Endothelial cell of umbilical vein (primary cell): Measurements from ENCODE around the gene SUMF1. TPM values are rescaled to one million over a fixed set of nuclear protein-coding genes. Genes with fewer than 3 reads are reported as not detected.

Source experiments
- BruUV-seq: library from RNA; stranded (reverse); fragments of 400-500 nt; replicated peaks from 2 replicates; lab custom pipeline; 2021; lab: Mats Ljungman, UMichigan
- CTCF ChIA-PET: fragments of 300-600, 350-600 bp; sonication (Branson Sonifier 250); formaldehyde crosslinking; loops from one replicate; lab custom pipeline; 2021; ENCODE audit warnings: antibody characterized with exemption, inconsistent platforms; lab: Charles Lee
- POLR2A ChIA-PET: fragments of 300-600, 350-600 bp; sonication (Branson Sonifier 250); formaldehyde crosslinking; loops from one replicate; lab custom pipeline; 2021; ENCODE audit warnings: antibody characterized with exemption, inconsistent platforms; lab: Charles Lee
- DNase-seq: peaks from one replicate; pipeline ENCODE4 v3.0.0-alpha.2; 2011; ENCODE audit warnings: low read depth, low spot score
- FAIRE-seq: peaks from 2 replicates; lab custom pipeline; 2011; peaks lifted over from hg19 to GRCh38; lab: Jason Lieb, UNC
- H2AFZ ChIP-seq: 2 replicates; pipeline ENCODE4 v1.6.0; 2012; ENCODE audit warnings: low read depth, low read length, control low read depth, inconsistent platforms
- H3K27ac ChIP-seq: 2 replicates; pipeline ENCODE4 v1.5.1; 2011; ENCODE audit warnings: low read depth, mild to moderate bottlenecking, control low read depth, low read length, moderate library complexity; ENCODE audit not compliant: insufficient read depth
- H3K27me3 ChIP-seq, 2 experiments: 2 replicates each; pipeline versions ENCODE4 v1.6.0 to v1.6.1; 2011; ENCODE audit warnings: low read length in 2 of 2, mixed read lengths in 1 of 2; ENCODE audit not compliant: control insufficient read depth in 2 of 2, insufficient read depth in 2 of 2
- H3K36me3 ChIP-seq, 2 experiments: 2 replicates in 1 of 2; 3 replicates in 1 of 2; pipeline ENCODE4 v1.5.1; 2011; ENCODE audit warnings: low read length in 2 of 2, mild to moderate bottlenecking in 1 of 2, moderate library complexity in 1 of 2; ENCODE audit not compliant: control insufficient read depth in 2 of 2, insufficient read depth in 2 of 2; ENCODE audit errors: extremely low read depth in 1 of 2
- H3K4me1 ChIP-seq: 3 replicates; pipeline ENCODE4 v1.5.1; 2011; ENCODE audit warnings: mild to moderate bottlenecking, low read length; ENCODE audit not compliant: control insufficient read depth, insufficient read depth; ENCODE audit errors: extremely low read depth
- H3K4me2 ChIP-seq: 2 replicates; pipeline ENCODE4 v1.6.1; 2011; ENCODE audit warnings: low read length, control low read depth, mixed read lengths; ENCODE audit not compliant: insufficient read depth
- H3K4me3 ChIP-seq, 3 experiments: fragments of 200-600 bp in 1 of 3; sonication (generic), shearing (Covaris generic) in 1 of 3; replicated peaks in 1 of 3; 2 replicates each; pipeline ENCODE4 v1.5.1; 2011 to 2016; ENCODE audit warnings: control low read depth in 3 of 3, low read length in 3 of 3, mild to moderate bottlenecking in 2 of 3, inconsistent platforms in 1 of 3, low read depth in 1 of 3, moderate library complexity in 1 of 3; ENCODE audit not compliant: insufficient read depth in 1 of 3
- H3K79me2 ChIP-seq: 2 replicates; pipeline ENCODE4 v1.6.0; 2012; ENCODE audit warnings: low read length, inconsistent platforms; ENCODE audit not compliant: control insufficient read depth, insufficient read depth
- H3K9ac ChIP-seq: replicated peaks from 2 replicates; pipeline ENCODE3; 2011; ENCODE audit warnings: low read length, control low read depth; ENCODE audit not compliant: insufficient read depth; ENCODE audit errors: extremely low read depth
- H3K9me1 ChIP-seq: replicated peaks from 3 replicates; pipeline ENCODE4 v1.6.0; 2011; ENCODE audit warnings: mild to moderate bottlenecking, low read length; ENCODE audit not compliant: control insufficient read depth, insufficient read depth; ENCODE audit errors: extremely low read depth
- H3K9me3 ChIP-seq: replicated peaks from 2 replicates; pipeline ENCODE4 v1.5.1; 2012; ENCODE audit warnings: low read length, inconsistent platforms; ENCODE audit not compliant: control insufficient read depth, insufficient read depth
- H4K20me1 ChIP-seq: replicated peaks from 2 replicates; pipeline ENCODE3; 2011; ENCODE audit warnings: mild to moderate bottlenecking, low read length; ENCODE audit not compliant: control insufficient read depth, insufficient read depth; ENCODE audit errors: extremely low read depth
- EZH2 ChIP-seq: IDR thresholded peaks from 2 replicates; pipeline ENCODE4 v1.6.1; 2012; ENCODE audit warnings: borderline replicate concordance, low read depth, mild to moderate bottlenecking, moderate library complexity, low read length, inconsistent platforms; ENCODE audit not compliant: severe bottlenecking
- FOS ChIP-seq: IDR thresholded peaks from 2 replicates; pipeline ENCODE4 v1.6.1; 2011; ENCODE audit warnings: mild to moderate bottlenecking, low read length, moderate library complexity, borderline replicate concordance; ENCODE audit not compliant: insufficient read depth
- GATA2 ChIP-seq: IDR thresholded peaks from 2 replicates; pipeline ENCODE4 v1.7.0; 2011; ENCODE audit warnings: low read depth, mild to moderate bottlenecking, moderate library complexity, mixed read lengths, low read length; ENCODE audit not compliant: insufficient read length, insufficient read depth
- JUN ChIP-seq: IDR thresholded peaks from 2 replicates; pipeline ENCODE4 v1.6.1; 2011; ENCODE audit warnings: borderline replicate concordance, low read depth; ENCODE audit not compliant: insufficient read length, insufficient read depth
- MYC ChIP-seq: IDR thresholded peaks from one replicate; pipeline ENCODE4 v1.6.1; 2011; ENCODE audit warnings: mild to moderate bottlenecking, low read depth, low read length
- POLR2A ChIP-seq: IDR thresholded peaks from 2 replicates; pipeline ENCODE4 v1.6.1; 2012; ENCODE audit warnings: low read depth, mild to moderate bottlenecking, control low read depth, low read length
- POLR2AphosphoS5 ChIP-seq: IDR thresholded peaks from 2 replicates; pipeline ENCODE4 v1.6.1; 2012; ENCODE audit warnings: low read depth, mild to moderate bottlenecking, control low read depth, low read length, moderate library complexity; ENCODE audit not compliant: insufficient read depth
- dilution Hi-C: fragments of 300-500 bp; cut with MboI; formaldehyde crosslinking; loops from one replicate; pipeline ENCODE4 v1.15.0; 2019; ENCODE audit warnings: low sequenced_read_pairs; ENCODE audit not compliant: extremely low pct_ligation_motif_present
- intact Hi-C: fragments of 100-400 bp; cut with micrococcal nuclease; formaldehyde crosslinking; loops from one replicate; pipeline ENCODE4 v1.10.0; 2022
- polyA plus RNA-seq, 4 experiments: library from polyadenylated mRNA; depleted of rRNA in 3 of 4; stranded (reverse) in 3 of 4; unstranded in 1 of 4; fragments of >200 nt; gene quantifications; 2 replicates each; pipeline versions ENCODE4 v1.2.1 to v1.2.3, GENCODE V29; 2011 to 2012; ENCODE audit warnings: missing spikeins in 1 of 4
- total RNA-seq: library from RNA; stranded (reverse); gene quantifications from 2 replicates; pipeline ENCODE4 v1.2.3, GENCODE V29; 2021
- TF ChIP-seq, protein P1 (sequence below): IDR thresholded peaks from 2 replicates; pipeline ENCODE4 v1.6.1; 2011; ENCODE audit not compliant: insufficient read depth, insufficient read length
- TF ChIP-seq, protein P2 (sequence below), 2 donors: IDR thresholded peaks; 1 replicate in 1 of 2; 2 replicates in 1 of 2; pipeline ENCODE4 v1.5.1; 2011; ENCODE audit warnings: low read length in 2 of 2, mild to moderate bottlenecking in 2 of 2, moderate library complexity in 2 of 2, control low read depth in 1 of 2, inconsistent platforms in 1 of 2, low read depth in 1 of 2; ENCODE audit not compliant: insufficient read depth in 1 of 2; ENCODE audit errors: extremely low read depth in 1 of 2

The SUMF1 gene
- total and polyA plus RNA-seq, 2 donors (not counting 3 experiments of a cell fraction or from before 2014, with no cell fraction given) = 31.5 to 46.8 TPM

DNA sequence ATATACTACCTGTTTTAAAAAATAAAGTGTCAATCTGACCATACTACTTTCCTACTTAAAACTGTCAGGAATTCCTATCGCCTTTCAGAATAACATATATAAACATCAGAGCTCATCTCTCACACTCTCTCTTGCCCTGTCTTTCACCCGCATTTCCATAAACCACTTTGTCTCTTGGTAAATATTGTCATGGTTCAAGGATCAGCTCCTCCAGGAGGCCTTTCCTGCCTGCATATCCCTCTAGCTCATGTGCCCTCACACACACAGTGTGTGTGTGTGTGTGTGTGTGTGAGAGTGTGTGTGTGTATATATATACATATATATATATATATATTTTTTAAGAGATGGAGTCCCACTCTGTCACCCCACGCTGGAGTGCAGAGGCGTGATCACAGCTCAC, 6.7 kb downstream of the SUMF1 start:
- CTCF ChIA-PET = interaction anchor here (0.8 to 1.9 kb wide), 5 partner anchors 9 to 173 kb away, joined by 3 to 8 read pairs (median 3); no protein-coding TSS in a partner anchor
- H4K20me1 ChIP-seq = peaks cover 2% of the 10 kb centered on the region
- no peaks in the 10 kb centered on the region for H3K79me2 ChIP-seq
- H3K27me3 ChIP-seq = no peaks in the 10 kb centered on the region
- no peak overlapping the region for H3K4me2 ChIP-seq
- no peaks in the 10 kb centered on the region for H3K4me1 ChIP-seq
- BruUV-seq = no TSS peak
- TF ChIP-seq POLR2A = no peak
- TF ChIP-seq GATA2 = no peak
- no peak for TF ChIP-seq FOS
- no peak for TF ChIP-seq MYC
- TF ChIP-seq JUN = no peak
- no peak for TF ChIP-seq EZH2
- no peak for TF ChIP-seq POLR2AphosphoS5
- TF ChIP-seq, protein P1, sequence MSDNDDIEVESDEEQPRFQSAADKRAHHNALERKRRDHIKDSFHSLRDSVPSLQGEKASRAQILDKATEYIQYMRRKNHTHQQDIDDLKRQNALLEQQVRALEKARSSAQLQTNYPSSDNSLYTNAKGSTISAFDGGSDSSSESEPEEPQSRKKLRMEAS = no peak
- TF ChIP-seq, protein P2, sequence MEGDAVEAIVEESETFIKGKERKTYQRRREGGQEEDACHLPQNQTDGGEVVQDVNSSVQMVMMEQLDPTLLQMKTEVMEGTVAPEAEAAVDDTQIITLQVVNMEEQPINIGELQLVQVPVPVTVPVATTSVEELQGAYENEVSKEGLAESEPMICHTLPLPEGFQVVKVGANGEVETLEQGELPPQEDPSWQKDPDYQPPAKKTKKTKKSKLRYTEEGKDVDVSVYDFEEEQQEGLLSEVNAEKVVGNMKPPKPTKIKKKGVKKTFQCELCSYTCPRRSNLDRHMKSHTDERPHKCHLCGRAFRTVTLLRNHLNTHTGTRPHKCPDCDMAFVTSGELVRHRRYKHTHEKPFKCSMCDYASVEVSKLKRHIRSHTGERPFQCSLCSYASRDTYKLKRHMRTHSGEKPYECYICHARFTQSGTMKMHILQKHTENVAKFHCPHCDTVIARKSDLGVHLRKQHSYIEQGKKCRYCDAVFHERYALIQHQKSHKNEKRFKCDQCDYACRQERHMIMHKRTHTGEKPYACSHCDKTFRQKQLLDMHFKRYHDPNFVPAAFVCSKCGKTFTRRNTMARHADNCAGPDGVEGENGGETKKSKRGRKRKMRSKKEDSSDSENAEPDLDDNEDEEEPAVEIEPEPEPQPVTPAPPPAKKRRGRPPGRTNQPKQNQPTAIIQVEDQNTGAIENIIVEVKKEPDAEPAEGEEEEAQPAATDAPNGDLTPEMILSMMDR (IDR thresholded peaks at IDR 0.05; ENCODE audit: extremely low read depth in 1 of 2, insufficient read depth in 1 of 2, low read depth in 1 of 2, low read length in 2 of 2) = no peak
- no peak for FAIRE-seq
- dilution Hi-C loops (no loop called here), intact Hi-C loops (no loop called here)
- H3K9me3 ChIP-seq = no peaks in the 10 kb centered on the region
- no peaks in the 10 kb centered on the region for H3K36me3 ChIP-seq
- DNase-seq = no peak
- POLR2A ChIA-PET = no interaction called here
- H3K4me3 ChIP-seq = no peak overlapping the region
- H3K9me1 ChIP-seq = no peaks in the 10 kb centered on the region
- H3K27ac ChIP-seq = no peak overlapping the region
- no peak overlapping the region for H3K9ac ChIP-seq
- H2AFZ ChIP-seq = no peak overlapping the region
